ENCODE data around the gene UGT1A9. TPM values are rescaled to one million over a fixed set of nuclear protein-coding genes. Genes with fewer than 3 reads are reported as not detected.

Gene UGT1A9
- total and polyA plus RNA-seq, 2 of the 4 experiments (the other 2 are of a cell fraction): not detected

DNA sequence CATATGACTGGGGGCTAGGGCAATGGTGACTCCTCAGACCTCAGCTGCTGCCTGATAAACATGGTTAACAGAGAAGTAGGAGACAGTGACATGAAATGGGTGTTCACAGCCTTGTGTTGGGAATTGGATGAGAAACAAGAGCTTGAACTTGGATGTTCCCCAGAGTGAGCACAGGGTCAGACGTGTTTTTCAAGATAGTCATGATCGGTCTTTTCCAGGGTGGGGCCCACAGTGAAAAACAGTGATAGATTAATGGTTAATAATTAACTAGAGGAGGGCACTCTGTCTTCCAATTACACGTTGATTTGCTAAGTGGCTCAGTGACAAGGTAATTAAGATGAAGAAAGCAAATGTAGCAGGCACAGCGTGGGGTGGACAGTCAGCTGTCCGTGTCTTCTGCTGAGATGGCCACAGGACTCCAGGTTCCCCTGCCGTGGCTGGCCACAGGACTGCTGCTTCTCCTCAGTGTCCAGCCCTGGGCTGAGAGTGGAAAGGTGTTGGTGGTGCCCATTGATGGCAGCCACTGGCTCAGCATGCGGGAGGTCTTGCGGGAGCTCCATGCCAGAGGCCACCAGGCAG lies 57.1 kb downstream of the UGT1A9 start, which contains the start of gene UGT1A3:
UGT1A3 (plus strand) TSS at position 320 of the 579 bp plus-strand sequence; CDS start at position 405, 85 bp downstream.
- 80% methylated on average over 2 of the region's 8 CpGs; no CpG with 5 or more reads in 1 of the 2 experiments for WGBS, 2 experiments (ENCODE audit: extremely low coverage in 2 of 2, insufficient read length in 1 of 2)
- H3K14ac ChIP-seq (replicated peaks; ENCODE audit: low read depth, low read length): no peak within 1 kb of the TSS
- no peaks in the 10 kb centered on the region for H3K9me3 ChIP-seq (ENCODE audit: control insufficient read depth, insufficient read depth, low read length)
- POLR2A ChIA-PET (ENCODE audit: unreplicated experiment): no interaction called here
- no peak within 1 kb of the TSS for H3K4ac ChIP-seq (ENCODE audit: low read depth, low read length)
- no peak within 1 kb of the TSS; the same call in 1 of the 2 replicates for H3K56ac ChIP-seq (ENCODE audit: extremely low read depth, insufficient read depth, low read length)
- no peak within 1 kb of the TSS for H2AK5ac ChIP-seq (ENCODE audit: low read depth, low read length)
- peaks cover 3% of the 10 kb centered on the region; the same call in 1 of the 2 replicates for H3K27me3 ChIP-seq (ENCODE audit: control insufficient read depth, insufficient read depth, low read length)
- in situ Hi-C loops (cut with MboI; ENCODE audit: low sequenced_read_pairs) (no loop called here), dilution Hi-C loops (cut with HindIII; ENCODE audit: low sequenced_read_pairs, unreplicated experiment) (no loop called here), intact Hi-C loops (cut with micrococcal nuclease) (no loop called here)
- H3K4me1 ChIP-seq (ENCODE audit: control insufficient read depth, insufficient read depth, low read length): no peaks in the 10 kb centered on the region
- no peak within 1 kb of the TSS for H2BK120ac ChIP-seq (ENCODE audit: low read depth, low read length)
- no peak within 1 kb of the TSS for H3K4me2 ChIP-seq (ENCODE audit: low read depth, low read length)
- no peak for TF ChIP-seq FOS (IDR thresholded peaks at IDR 0.05; ENCODE audit: low read depth, low read length)
- TF ChIP-seq RCOR1 (IDR thresholded peaks at IDR 0.05; ENCODE audit: insufficient replicate concordance, low read length): no peak
- no peak for TF ChIP-seq POLR2A (IDR thresholded peaks at IDR 0.05; ENCODE audit: low read depth, low read length)
- TF ChIP-seq BHLHE40 (IDR thresholded peaks at IDR 0.05; ENCODE audit: low read depth, low read length): no peak
- TF ChIP-seq CEBPB (IDR thresholded peaks at IDR 0.05; ENCODE audit: low read depth, low read length): no peak
- TF ChIP-seq MXI1 (IDR thresholded peaks at IDR 0.05; ENCODE audit: borderline replicate concordance, low read depth, low read length): no peak
- TF ChIP-seq SMC3 (IDR thresholded peaks at IDR 0.05; ENCODE audit: low read depth, low read length): no peak
- no peak for TF ChIP-seq MAZ (IDR thresholded peaks at IDR 0.05; ENCODE audit: borderline replicate concordance, low read depth, low read length)
- TF ChIP-seq RFX5 (IDR thresholded peaks at IDR 0.05; ENCODE audit: low read depth, low read length): no peak
- no peak for TF ChIP-seq CHD1 (IDR thresholded peaks at IDR 0.05; ENCODE audit: low read depth, low read length)
- TF ChIP-seq RAD21 (IDR thresholded peaks at IDR 0.05; ENCODE audit: low read length): no peak
- TF ChIP-seq, protein P1, sequence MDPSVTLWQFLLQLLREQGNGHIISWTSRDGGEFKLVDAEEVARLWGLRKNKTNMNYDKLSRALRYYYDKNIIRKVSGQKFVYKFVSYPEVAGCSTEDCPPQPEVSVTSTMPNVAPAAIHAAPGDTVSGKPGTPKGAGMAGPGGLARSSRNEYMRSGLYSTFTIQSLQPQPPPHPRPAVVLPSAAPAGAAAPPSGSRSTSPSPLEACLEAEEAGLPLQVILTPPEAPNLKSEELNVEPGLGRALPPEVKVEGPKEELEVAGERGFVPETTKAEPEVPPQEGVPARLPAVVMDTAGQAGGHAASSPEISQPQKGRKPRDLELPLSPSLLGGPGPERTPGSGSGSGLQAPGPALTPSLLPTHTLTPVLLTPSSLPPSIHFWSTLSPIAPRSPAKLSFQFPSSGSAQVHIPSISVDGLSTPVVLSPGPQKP (IDR thresholded peaks at IDR 0.05; ENCODE audit: borderline replicate concordance, low read depth, low read length): no peak
- TF ChIP-seq NFE2L2 (IDR thresholded peaks at IDR 0.05; ENCODE audit: low read depth, low read length): no peak
- TF ChIP-seq, protein P2, sequence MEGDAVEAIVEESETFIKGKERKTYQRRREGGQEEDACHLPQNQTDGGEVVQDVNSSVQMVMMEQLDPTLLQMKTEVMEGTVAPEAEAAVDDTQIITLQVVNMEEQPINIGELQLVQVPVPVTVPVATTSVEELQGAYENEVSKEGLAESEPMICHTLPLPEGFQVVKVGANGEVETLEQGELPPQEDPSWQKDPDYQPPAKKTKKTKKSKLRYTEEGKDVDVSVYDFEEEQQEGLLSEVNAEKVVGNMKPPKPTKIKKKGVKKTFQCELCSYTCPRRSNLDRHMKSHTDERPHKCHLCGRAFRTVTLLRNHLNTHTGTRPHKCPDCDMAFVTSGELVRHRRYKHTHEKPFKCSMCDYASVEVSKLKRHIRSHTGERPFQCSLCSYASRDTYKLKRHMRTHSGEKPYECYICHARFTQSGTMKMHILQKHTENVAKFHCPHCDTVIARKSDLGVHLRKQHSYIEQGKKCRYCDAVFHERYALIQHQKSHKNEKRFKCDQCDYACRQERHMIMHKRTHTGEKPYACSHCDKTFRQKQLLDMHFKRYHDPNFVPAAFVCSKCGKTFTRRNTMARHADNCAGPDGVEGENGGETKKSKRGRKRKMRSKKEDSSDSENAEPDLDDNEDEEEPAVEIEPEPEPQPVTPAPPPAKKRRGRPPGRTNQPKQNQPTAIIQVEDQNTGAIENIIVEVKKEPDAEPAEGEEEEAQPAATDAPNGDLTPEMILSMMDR (conservative IDR thresholded peaks at IDR 0.05; ENCODE audit: low read depth, low read length): no peak
- no peak for TF ChIP-seq MAFK (IDR thresholded peaks at IDR 0.05; ENCODE audit: low read depth, low read length)
- no peak within 1 kb of the TSS for H4K91ac ChIP-seq (ENCODE audit: insufficient read depth, low read depth, low read length)
- no peak within 1 kb of the TSS for H2BK5ac ChIP-seq (ENCODE audit: low read depth, low read length, poor library complexity, severe bottlenecking)
- H3K23ac ChIP-seq (ENCODE audit: low read depth, low read length): no peak within 1 kb of the TSS
- no peak within 1 kb of the TSS for H2AFZ ChIP-seq (replicated peaks; ENCODE audit: low read length, poor library complexity)
- CTCF ChIA-PET: no interaction called here
- no peak within 1 kb of the TSS for H4K8ac ChIP-seq (ENCODE audit: low read depth in 2 of 2, low read length in 2 of 2)
- H3K27ac ChIP-seq (ENCODE audit: insufficient read depth, low read length): no peak within 1 kb of the TSS
- H3K9ac ChIP-seq (ENCODE audit: low read depth, low read length): no peak within 1 kb of the TSS
- no peak within 1 kb of the TSS for H2BK20ac ChIP-seq (ENCODE audit: low read depth, low read length)
- H2BK15ac ChIP-seq (ENCODE audit: low read depth, low read length): no peak within 1 kb of the TSS
- no TSS peak for BruUV-seq (replicated peaks)
- H3K9me1 ChIP-seq (ENCODE audit: insufficient read depth, low read length): no peaks in the 10 kb centered on the region
- no peaks in the 10 kb centered on the region for H3K36me3 ChIP-seq (ENCODE audit: control insufficient read depth, insufficient read depth, low read length)
- H4K20me1 ChIP-seq (ENCODE audit: insufficient read depth, low read length): no peaks in the 10 kb centered on the region
- ATAC-seq (ENCODE audit: low read depth) (no peak), DNase-seq (no peak)
- no peak within 1 kb of the TSS for H3K18ac ChIP-seq (ENCODE audit: low read depth, low read length)
- no peaks in the 10 kb centered on the region for H3K79me1 ChIP-seq (ENCODE audit: low read depth in 1 of 2, low read length in 2 of 2)
- H4K5ac ChIP-seq (ENCODE audit: low read depth, low read length): no peak within 1 kb of the TSS
- no peak within 1 kb of the TSS for H2AK9ac ChIP-seq (replicated peaks; ENCODE audit: low read depth, low read length, poor library complexity)
- H3K4me3 ChIP-seq (ENCODE audit: insufficient read depth, low read depth, low read length): no peak within 1 kb of the TSS
